HepG2 (cell line): Measurements from ENCODE around the gene NELFB.

ENCODE experiments used
- EZH2 ChIP-seq: conservative IDR thresholded peaks from 2 replicates; pipeline ENCODE4 v1.6.1; 2012; ENCODE audit warnings: mild to moderate bottlenecking, low read depth, low read length, moderate library complexity
- GLI4 ChIP-seq: sonication (generic); formaldehyde crosslinking; IDR thresholded peaks from 2 replicates; pipeline ENCODE4 v1.5.1; 2020; ENCODE audit warnings: missing genetic modification reagents, mild to moderate bottlenecking, moderate library complexity, borderline replicate concordance
- GTF3A ChIP-seq: sonication (generic); formaldehyde crosslinking; conservative IDR thresholded peaks from 2 replicates; pipeline ENCODE4 v1.4.0; 2020; ENCODE audit warnings: mild to moderate bottlenecking, missing genetic modification reagents
- NBN ChIP-seq: fragments of 450-650 bp; conservative IDR thresholded peaks from 2 replicates; pipeline ENCODE4 v1.6.1; 2017
- POLR2G ChIP-seq: fragments of 200-400 bp; formaldehyde crosslinking; IDR thresholded peaks from 2 replicates; pipeline ENCODE4 v1.6.1; 2018; ENCODE audit warnings: mild to moderate bottlenecking, low read depth, low read length, moderate library complexity
- TARDBP ChIP-seq: sonication (generic); formaldehyde crosslinking; IDR thresholded peaks from 2 replicates; pipeline ENCODE4 v1.8.0; 2022; ENCODE audit warnings: mild to moderate bottlenecking, missing genetic modification reagents
- ZMYM4 ChIP-seq: sonication (generic); formaldehyde crosslinking; IDR thresholded peaks from 2 replicates; pipeline ENCODE4 v1.8.1; 2023; ENCODE audit warnings: mild to moderate bottlenecking, missing genetic modification reagents
- ZNF232 ChIP-seq: sonication (generic); formaldehyde crosslinking; IDR thresholded peaks from 2 replicates; pipeline ENCODE4 v1.4.0; 2020; ENCODE audit warnings: missing genetic modification reagents, borderline replicate concordance
- ZNF24 ChIP-seq: fragments of 450-650 bp; IDR thresholded peaks from 2 replicates; pipeline ENCODE4 v1.6.1; 2017; ENCODE audit warnings: antibody characterized with exemption, mild to moderate bottlenecking
- TF ChIP-seq, protein P1 (sequence below): sonication (generic); formaldehyde crosslinking; IDR thresholded peaks from 2 replicates; pipeline ENCODE4 v1.9.0; 2021; ENCODE audit warnings: mild to moderate bottlenecking, missing genetic modification reagents
- TF ChIP-seq, protein P2 (sequence below): sonication (generic); formaldehyde crosslinking; IDR thresholded peaks from 2 replicates; pipeline ENCODE4 v1.8.1; 2023; ENCODE audit warnings: missing genetic modification reagents, inconsistent platforms, borderline replicate concordance
- TF ChIP-seq, protein P3 (sequence below): sonication (generic); formaldehyde crosslinking; IDR thresholded peaks from 2 replicates; pipeline ENCODE4 v1.5.0; 2020; ENCODE audit warnings: mild to moderate bottlenecking, missing genetic modification reagents, moderate library complexity
- TF ChIP-seq, protein P4 (sequence below): sonication (generic); formaldehyde crosslinking; IDR thresholded peaks from 2 replicates; pipeline ENCODE4 v1.5.1; 2020; ENCODE audit warnings: missing genetic modification reagents, mild to moderate bottlenecking, borderline replicate concordance

DNA sequence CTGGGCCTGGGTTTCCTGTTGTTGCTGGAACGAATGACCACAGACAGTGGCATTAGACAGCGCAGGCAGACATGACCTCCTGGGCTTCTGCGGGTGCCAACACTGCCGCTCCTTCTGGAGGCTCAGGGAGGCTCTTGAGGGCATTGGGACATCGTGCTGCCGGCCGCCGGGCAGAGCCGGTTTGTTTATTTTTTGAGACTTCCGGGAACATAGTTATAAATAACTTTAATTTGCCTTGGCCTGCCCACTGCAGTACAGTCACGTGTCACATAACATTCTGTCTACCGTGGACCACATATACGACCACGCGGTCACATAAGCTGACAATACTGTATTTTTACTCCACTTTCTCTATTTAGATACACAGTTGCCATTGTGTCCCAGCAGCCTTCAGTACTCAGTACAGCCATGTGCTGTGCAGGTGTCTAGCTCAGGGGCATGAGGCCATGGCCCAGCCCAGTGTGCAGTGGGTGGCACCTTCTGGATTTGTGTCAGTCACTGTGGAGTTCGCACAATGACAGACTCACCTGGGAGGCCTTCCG lies 14.2 kb downstream of the NELFB start:
- TF ChIP-seq ZNF24, result no peak
- no peak for TF ChIP-seq ZMYM4
- TF ChIP-seq POLR2G, result no peak
- TF ChIP-seq TARDBP, result no peak
- TF ChIP-seq, protein P1, sequence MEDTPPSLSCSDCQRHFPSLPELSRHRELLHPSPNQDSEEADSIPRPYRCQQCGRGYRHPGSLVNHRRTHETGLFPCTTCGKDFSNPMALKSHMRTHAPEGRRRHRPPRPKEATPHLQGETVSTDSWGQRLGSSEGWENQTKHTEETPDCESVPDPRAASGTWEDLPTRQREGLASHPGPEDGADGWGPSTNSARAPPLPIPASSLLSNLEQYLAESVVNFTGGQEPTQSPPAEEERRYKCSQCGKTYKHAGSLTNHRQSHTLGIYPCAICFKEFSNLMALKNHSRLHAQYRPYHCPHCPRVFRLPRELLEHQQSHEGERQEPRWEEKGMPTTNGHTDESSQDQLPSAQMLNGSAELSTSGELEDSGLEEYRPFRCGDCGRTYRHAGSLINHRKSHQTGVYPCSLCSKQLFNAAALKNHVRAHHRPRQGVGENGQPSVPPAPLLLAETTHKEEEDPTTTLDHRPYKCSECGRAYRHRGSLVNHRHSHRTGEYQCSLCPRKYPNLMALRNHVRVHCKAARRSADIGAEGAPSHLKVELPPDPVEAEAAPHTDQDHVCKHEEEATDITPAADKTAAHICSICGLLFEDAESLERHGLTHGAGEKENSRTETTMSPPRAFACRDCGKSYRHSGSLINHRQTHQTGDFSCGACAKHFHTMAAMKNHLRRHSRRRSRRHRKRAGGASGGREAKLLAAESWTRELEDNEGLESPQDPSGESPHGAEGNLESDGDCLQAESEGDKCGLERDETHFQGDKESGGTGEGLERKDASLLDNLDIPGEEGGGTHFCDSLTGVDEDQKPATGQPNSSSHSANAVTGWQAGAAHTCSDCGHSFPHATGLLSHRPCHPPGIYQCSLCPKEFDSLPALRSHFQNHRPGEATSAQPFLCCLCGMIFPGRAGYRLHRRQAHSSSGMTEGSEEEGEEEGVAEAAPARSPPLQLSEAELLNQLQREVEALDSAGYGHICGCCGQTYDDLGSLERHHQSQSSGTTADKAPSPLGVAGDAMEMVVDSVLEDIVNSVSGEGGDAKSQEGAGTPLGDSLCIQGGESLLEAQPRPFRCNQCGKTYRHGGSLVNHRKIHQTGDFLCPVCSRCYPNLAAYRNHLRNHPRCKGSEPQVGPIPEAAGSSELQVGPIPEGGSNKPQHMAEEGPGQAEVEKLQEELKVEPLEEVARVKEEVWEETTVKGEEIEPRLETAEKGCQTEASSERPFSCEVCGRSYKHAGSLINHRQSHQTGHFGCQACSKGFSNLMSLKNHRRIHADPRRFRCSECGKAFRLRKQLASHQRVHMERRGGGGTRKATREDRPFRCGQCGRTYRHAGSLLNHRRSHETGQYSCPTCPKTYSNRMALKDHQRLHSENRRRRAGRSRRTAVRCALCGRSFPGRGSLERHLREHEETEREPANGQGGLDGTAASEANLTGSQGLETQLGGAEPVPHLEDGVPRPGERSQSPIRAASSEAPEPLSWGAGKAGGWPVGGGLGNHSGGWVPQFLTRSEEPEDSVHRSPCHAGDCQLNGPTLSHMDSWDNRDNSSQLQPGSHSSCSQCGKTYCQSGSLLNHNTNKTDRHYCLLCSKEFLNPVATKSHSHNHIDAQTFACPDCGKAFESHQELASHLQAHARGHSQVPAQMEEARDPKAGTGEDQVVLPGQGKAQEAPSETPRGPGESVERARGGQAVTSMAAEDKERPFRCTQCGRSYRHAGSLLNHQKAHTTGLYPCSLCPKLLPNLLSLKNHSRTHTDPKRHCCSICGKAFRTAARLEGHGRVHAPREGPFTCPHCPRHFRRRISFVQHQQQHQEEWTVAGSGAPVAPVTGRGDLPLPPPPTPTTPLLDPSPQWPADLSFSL (CRISPR knock-in tag), result no peak
- no peak for TF ChIP-seq EZH2
- TF ChIP-seq, protein P2, sequence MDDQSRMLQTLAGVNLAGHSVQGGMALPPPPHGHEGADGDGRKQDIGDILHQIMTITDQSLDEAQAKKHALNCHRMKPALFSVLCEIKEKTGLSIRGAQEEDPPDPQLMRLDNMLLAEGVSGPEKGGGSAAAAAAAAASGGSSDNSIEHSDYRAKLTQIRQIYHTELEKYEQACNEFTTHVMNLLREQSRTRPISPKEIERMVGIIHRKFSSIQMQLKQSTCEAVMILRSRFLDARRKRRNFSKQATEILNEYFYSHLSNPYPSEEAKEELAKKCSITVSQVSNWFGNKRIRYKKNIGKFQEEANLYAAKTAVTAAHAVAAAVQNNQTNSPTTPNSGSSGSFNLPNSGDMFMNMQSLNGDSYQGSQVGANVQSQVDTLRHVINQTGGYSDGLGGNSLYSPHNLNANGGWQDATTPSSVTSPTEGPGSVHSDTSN, result no peak
- no peak for TF ChIP-seq GTF3A (CRISPR knock-in tag)
- no peak for TF ChIP-seq ZNF232 (CRISPR knock-in tag)
- TF ChIP-seq GLI4 (CRISPR knock-in tag), result no peak
- TF ChIP-seq, protein P3, sequence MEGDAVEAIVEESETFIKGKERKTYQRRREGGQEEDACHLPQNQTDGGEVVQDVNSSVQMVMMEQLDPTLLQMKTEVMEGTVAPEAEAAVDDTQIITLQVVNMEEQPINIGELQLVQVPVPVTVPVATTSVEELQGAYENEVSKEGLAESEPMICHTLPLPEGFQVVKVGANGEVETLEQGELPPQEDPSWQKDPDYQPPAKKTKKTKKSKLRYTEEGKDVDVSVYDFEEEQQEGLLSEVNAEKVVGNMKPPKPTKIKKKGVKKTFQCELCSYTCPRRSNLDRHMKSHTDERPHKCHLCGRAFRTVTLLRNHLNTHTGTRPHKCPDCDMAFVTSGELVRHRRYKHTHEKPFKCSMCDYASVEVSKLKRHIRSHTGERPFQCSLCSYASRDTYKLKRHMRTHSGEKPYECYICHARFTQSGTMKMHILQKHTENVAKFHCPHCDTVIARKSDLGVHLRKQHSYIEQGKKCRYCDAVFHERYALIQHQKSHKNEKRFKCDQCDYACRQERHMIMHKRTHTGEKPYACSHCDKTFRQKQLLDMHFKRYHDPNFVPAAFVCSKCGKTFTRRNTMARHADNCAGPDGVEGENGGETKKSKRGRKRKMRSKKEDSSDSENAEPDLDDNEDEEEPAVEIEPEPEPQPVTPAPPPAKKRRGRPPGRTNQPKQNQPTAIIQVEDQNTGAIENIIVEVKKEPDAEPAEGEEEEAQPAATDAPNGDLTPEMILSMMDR (CRISPR knock-in tag), result no peak
- TF ChIP-seq, protein P4, sequence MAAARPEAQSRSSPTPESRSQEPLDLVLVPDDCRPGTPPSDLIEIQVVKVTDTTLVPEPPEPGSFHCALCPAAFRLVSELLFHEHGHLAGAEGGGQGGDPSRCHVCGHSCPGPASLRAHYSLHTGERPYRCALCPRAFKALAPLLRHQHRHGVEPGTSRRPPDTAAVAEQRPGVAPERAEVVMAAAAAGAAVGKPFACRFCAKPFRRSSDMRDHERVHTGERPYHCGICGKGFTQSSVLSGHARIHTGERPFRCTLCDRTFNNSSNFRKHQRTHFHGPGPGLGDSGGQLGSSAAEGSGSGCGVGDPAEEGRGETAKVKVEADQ (CRISPR knock-in tag), result no peak
- TF ChIP-seq NBN, result no peak
